H9 (cell line): ENCODE measurements around the gene ELF2. TPM values are rescaled to one million over a fixed set of nuclear protein-coding genes. Genes with fewer than 3 reads are reported as not detected.

Experiments
- DNase-seq: peaks from one replicate; pipeline ENCODE4 v3.0.0-alpha.2; 2017
- H2AFZ ChIP-seq: one replicate; pipeline ENCODE4 v1.6.1; 2013; ENCODE audit warnings: mild to moderate bottlenecking, low read length, control low read depth, moderate library complexity
- H2AK5ac ChIP-seq: 2 replicates; pipeline ENCODE4 v1.6.1; 2013; ENCODE audit warnings: low read length, control low read depth, mixed read lengths; ENCODE audit not compliant: insufficient read length
- H2BK120ac ChIP-seq: one replicate; pipeline ENCODE4 v1.6.1; 2013; ENCODE audit warnings: low read depth, mild to moderate bottlenecking, low read length, control low read depth, inconsistent platforms; ENCODE audit not compliant: poor library complexity, severe bottlenecking
- H2BK12ac ChIP-seq: 2 replicates; pipeline ENCODE4 v1.6.1; 2013; ENCODE audit warnings: low read length, control low read depth, mixed read lengths, low read depth; ENCODE audit not compliant: insufficient read length
- H2BK15ac ChIP-seq: 2 replicates; pipeline ENCODE4 v1.6.1; 2013; ENCODE audit warnings: low read depth, low read length, control low read depth
- H2BK20ac ChIP-seq: one replicate; pipeline ENCODE4 v1.6.1; 2013; ENCODE audit warnings: low read depth, mild to moderate bottlenecking, low read length, control low read depth, inconsistent platforms; ENCODE audit not compliant: poor library complexity, severe bottlenecking
- H2BK5ac ChIP-seq: 2 replicates; pipeline ENCODE4 v1.6.1; 2013; ENCODE audit warnings: low read length, control low read depth, mixed read lengths; ENCODE audit not compliant: insufficient read length
- H3K14ac ChIP-seq: 2 replicates; pipeline ENCODE4 v1.6.1; 2013; ENCODE audit warnings: low read length, control low read depth; ENCODE audit not compliant: insufficient read depth
- H3K18ac ChIP-seq: 2 replicates; pipeline ENCODE4 v1.6.1; 2013; ENCODE audit warnings: low read depth, mild to moderate bottlenecking, mixed read lengths, low read length, control low read depth; ENCODE audit not compliant: insufficient read length
- H3K23ac ChIP-seq: 2 replicates; pipeline ENCODE4 v1.6.1; 2013; ENCODE audit warnings: low read length, control low read depth, mixed read lengths, low read depth; ENCODE audit not compliant: insufficient read length
- H3K23me2 ChIP-seq: 2 replicates; pipeline ENCODE4 v1.6.1; 2013; ENCODE audit warnings: low read depth, mild to moderate bottlenecking, mixed read lengths, low read length, control low read depth; ENCODE audit not compliant: insufficient read length, poor library complexity, severe bottlenecking
- H3K27ac ChIP-seq: 2 replicates; pipeline ENCODE4 v1.5.1; 2013; ENCODE audit warnings: low read length, control low read depth, mixed read lengths, low read depth; ENCODE audit not compliant: insufficient read length
- H3K27me3 ChIP-seq: 2 replicates; pipeline ENCODE4 v1.6.1; 2013; ENCODE audit warnings: low read length, control low read depth, inconsistent platforms; ENCODE audit not compliant: insufficient read depth
- H3K4ac ChIP-seq: 2 replicates; pipeline ENCODE4 v1.6.1; 2013; ENCODE audit warnings: low read depth, mild to moderate bottlenecking, control low read depth, inconsistent platforms, low read length, moderate library complexity
- H3K4me1 ChIP-seq: 2 replicates; pipeline ENCODE4 v1.6.1; 2013; ENCODE audit warnings: low read length, control low read depth, inconsistent platforms; ENCODE audit not compliant: insufficient read depth
- H3K4me2 ChIP-seq: 2 replicates; pipeline ENCODE4 v1.6.1; 2013; ENCODE audit warnings: low read length, control low read depth, mixed read lengths; ENCODE audit not compliant: insufficient read length, insufficient read depth
- H3K56ac ChIP-seq: 2 replicates; pipeline ENCODE4 v1.6.1; 2013; ENCODE audit warnings: low read depth, mild to moderate bottlenecking, mixed read lengths, low read length, control low read depth; ENCODE audit not compliant: insufficient read length
- H3K79me1 ChIP-seq: 2 replicates; pipeline ENCODE4 v1.6.1; 2013; ENCODE audit warnings: low read depth, mild to moderate bottlenecking, moderate library complexity, low read length, control low read depth, inconsistent platforms; ENCODE audit not compliant: insufficient read depth, poor library complexity, severe bottlenecking
- H3K79me2 ChIP-seq: 2 replicates; pipeline ENCODE4 v1.6.1; 2013; ENCODE audit warnings: low read length, control low read depth, inconsistent platforms; ENCODE audit not compliant: insufficient read depth
- H3K9ac ChIP-seq: 2 replicates; pipeline ENCODE4 v1.6.1; 2013; ENCODE audit warnings: low read length, control low read depth, mixed read lengths; ENCODE audit not compliant: insufficient read length; ENCODE audit errors: extremely low read depth
- H3K9me3 ChIP-seq: one replicate; pipeline ENCODE4 v1.6.1; 2013; ENCODE audit warnings: low read depth, low read length, inconsistent platforms; ENCODE audit not compliant: control insufficient read depth
- H3T11ph ChIP-seq: one replicate; pipeline ENCODE4 v1.6.1; 2013; ENCODE audit warnings: mild to moderate bottlenecking, low read length, control low read depth, inconsistent platforms
- H4K20me1 ChIP-seq: one replicate; pipeline ENCODE4 v1.6.1; 2013; ENCODE audit not compliant: control insufficient read depth, insufficient read length, insufficient read depth
- H4K5ac ChIP-seq: 2 replicates; pipeline ENCODE4 v1.6.1; 2013; ENCODE audit warnings: low read depth, mild to moderate bottlenecking, mixed read lengths, low read length, control low read depth; ENCODE audit not compliant: insufficient read length
- H4K8ac ChIP-seq: replicated peaks from 2 replicates; pipeline ENCODE4 v1.6.1; 2013; ENCODE audit warnings: low read length, control low read depth, mixed read lengths, low read depth; ENCODE audit not compliant: insufficient read length
- H4K91ac ChIP-seq: 2 replicates; pipeline ENCODE4 v1.6.1; 2013; ENCODE audit warnings: low read depth, mild to moderate bottlenecking, moderate library complexity, mixed read lengths, low read length, control low read depth; ENCODE audit not compliant: insufficient read length
- H3K27ac Mint-ChIP-seq, 3 experiments: 2 replicates in 2 of 3; 3 replicates in 1 of 3; pipeline ENCODE4 v1.8.0; 2020 to 2021; ENCODE audit warnings: mixed read lengths in 3 of 3, mild to moderate bottlenecking in 1 of 3, moderate library complexity in 1 of 3
- H3K27me3 Mint-ChIP-seq: 2 replicates; pipeline ENCODE4 v1.8.0; 2021; ENCODE audit warnings: low read depth, mild to moderate bottlenecking, moderate library complexity, mixed read lengths
- H3K36me3 Mint-ChIP-seq, 3 experiments: 2 replicates in 2 of 3; 3 replicates in 1 of 3; pipeline ENCODE4 v1.8.0; 2020 to 2021; ENCODE audit warnings: low read depth in 3 of 3, mixed read lengths in 3 of 3; ENCODE audit not compliant: insufficient read depth in 1 of 3
- H3K4me1 Mint-ChIP-seq, 2 experiments: 2 replicates each; pipeline ENCODE4 v1.8.0; 2020; ENCODE audit warnings: mixed read lengths in 2 of 2
- H3K4me3 Mint-ChIP-seq, 2 experiments: 2 replicates in 1 of 2; 3 replicates in 1 of 2; pipeline ENCODE4 v1.8.0; 2020 to 2021; ENCODE audit warnings: mild to moderate bottlenecking in 2 of 2, mixed read lengths in 2 of 2, moderate library complexity in 1 of 2
- H3K9me3 Mint-ChIP-seq, 2 experiments: 2 replicates in 1 of 2; 3 replicates in 1 of 2; pipeline ENCODE4 v1.8.0; 2020; ENCODE audit warnings: mild to moderate bottlenecking in 2 of 2, mixed read lengths in 2 of 2, moderate library complexity in 1 of 2
- CTCF ChIP-seq: fragments of 200-600 bp; sonication (generic); conservative IDR thresholded peaks from 3 replicates; pipeline ENCODE4 v1.8.0; 2021; ENCODE audit warnings: antibody characterized with exemption, mild to moderate bottlenecking
- total RNA-seq: library from RNA; stranded (reverse); gene quantifications from 2 replicates; pipeline ENCODE4 v1.2.1, GENCODE V29; 2021

Gene ELF2
- total RNA-seq, 1 experiment from 2014 or later, result 49.6 TPM

DNA sequence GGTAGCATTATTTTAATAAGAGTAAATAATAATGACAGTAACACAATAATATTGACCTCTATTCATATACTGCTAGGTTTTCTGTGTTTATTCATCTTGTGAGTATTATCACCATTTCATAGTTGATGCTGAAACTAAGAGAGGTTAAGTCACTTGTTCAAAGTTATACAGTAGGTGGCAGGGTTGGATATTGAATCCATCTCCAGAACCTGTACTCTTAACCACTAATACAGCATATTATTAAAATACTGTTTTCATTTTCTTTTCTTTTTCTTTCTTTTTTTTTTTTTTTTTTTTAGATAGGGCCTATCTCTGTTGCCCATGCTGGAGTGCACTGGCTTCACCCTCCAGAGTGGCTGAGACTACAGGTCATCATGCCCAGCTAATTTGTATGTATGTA, 7.1 kb upstream of the ELF2 start:
- no peak overlapping the region for H2AFZ ChIP-seq
- H3K4ac ChIP-seq, result no peak overlapping the region
- no peak overlapping the region for H4K5ac ChIP-seq
- no peak overlapping the region for H3K18ac ChIP-seq
- no peak overlapping the region for H2BK12ac ChIP-seq
- H4K8ac ChIP-seq, result no peak overlapping the region
- no peak for DNase-seq
- no peaks in the 10 kb centered on the region for H3K9me3 Mint-ChIP-seq
- H3K4me1 ChIP-seq, result no peaks in the 10 kb centered on the region; the same call in 1 of the 2 replicates
- H3K4me2 ChIP-seq, result no peak overlapping the region
- no peak overlapping the region for H2BK120ac ChIP-seq
- H3K27me3 ChIP-seq, result no peaks in the 10 kb centered on the region
- no peak overlapping the region for H3K23ac ChIP-seq
- H3K14ac ChIP-seq, result no peak overlapping the region
- no peak for TF ChIP-seq CTCF
- no peak overlapping the region for H3K27ac ChIP-seq
- no peaks in the 10 kb centered on the region for H3K36me3 Mint-ChIP-seq
- H3K27me3 Mint-ChIP-seq, result no peaks in the 10 kb centered on the region
- H3T11ph ChIP-seq, result no peak overlapping the region
- H3K79me1 ChIP-seq, result no peaks in the 10 kb centered on the region
- H3K9ac ChIP-seq, result no peak overlapping the region
- H3K23me2 ChIP-seq, result no peaks in the 10 kb centered on the region
- no peak overlapping the region for H3K56ac ChIP-seq
- H3K79me2 ChIP-seq, result no peaks in the 10 kb centered on the region
- H3K27ac Mint-ChIP-seq, result peak overlapping the region in 1 of 3 experiments; percentile 27; a peak in 1 of 7 replicates
- no peak overlapping the region for H2BK20ac ChIP-seq
- H3K9me3 ChIP-seq, result no peaks in the 10 kb centered on the region
- H2BK15ac ChIP-seq, result no peak overlapping the region
- H2BK5ac ChIP-seq, result no peak overlapping the region
- H3K4me1 Mint-ChIP-seq, result peaks cover 11 to 14% of the 10 kb centered on the region in 2 experiments
- H4K91ac ChIP-seq, result no peak overlapping the region
- no peak overlapping the region for H3K4me3 Mint-ChIP-seq
- no peaks in the 10 kb centered on the region for H4K20me1 ChIP-seq
- H2AK5ac ChIP-seq, result no peak overlapping the region
